Transverse colon (tissue), 3 donors: Measurements from ENCODE around the gene ADGRG3.

Experiments
- POLR2A ChIP-seq: fragments of 450-650 bp; IDR thresholded peaks from one replicate; pipeline ENCODE4 v1.6.1; 2016; ENCODE audit warnings: antibody characterized with exemption, mild to moderate bottlenecking, moderate library complexity
- POLR2AphosphoS5 ChIP-seq, 3 donors: sonication (generic); formaldehyde crosslinking; IDR thresholded peaks; one replicate each; pipeline ENCODE4 v1.6.1; 2016; ENCODE audit warnings: antibody characterized with exemption in 3 of 3

- TF ChIP-seq POLR2A (no peak), POLR2AphosphoS5 (IDR thresholded peaks at IDR 0.05) (no peak)
These were observed 31.4 kb downstream of the ADGRG3 start for GRCh38 chr16:57699481-57699880.
